Measurements from ENCODE around the gene TMEM100.

- TF ChIP-seq, protein P1, sequence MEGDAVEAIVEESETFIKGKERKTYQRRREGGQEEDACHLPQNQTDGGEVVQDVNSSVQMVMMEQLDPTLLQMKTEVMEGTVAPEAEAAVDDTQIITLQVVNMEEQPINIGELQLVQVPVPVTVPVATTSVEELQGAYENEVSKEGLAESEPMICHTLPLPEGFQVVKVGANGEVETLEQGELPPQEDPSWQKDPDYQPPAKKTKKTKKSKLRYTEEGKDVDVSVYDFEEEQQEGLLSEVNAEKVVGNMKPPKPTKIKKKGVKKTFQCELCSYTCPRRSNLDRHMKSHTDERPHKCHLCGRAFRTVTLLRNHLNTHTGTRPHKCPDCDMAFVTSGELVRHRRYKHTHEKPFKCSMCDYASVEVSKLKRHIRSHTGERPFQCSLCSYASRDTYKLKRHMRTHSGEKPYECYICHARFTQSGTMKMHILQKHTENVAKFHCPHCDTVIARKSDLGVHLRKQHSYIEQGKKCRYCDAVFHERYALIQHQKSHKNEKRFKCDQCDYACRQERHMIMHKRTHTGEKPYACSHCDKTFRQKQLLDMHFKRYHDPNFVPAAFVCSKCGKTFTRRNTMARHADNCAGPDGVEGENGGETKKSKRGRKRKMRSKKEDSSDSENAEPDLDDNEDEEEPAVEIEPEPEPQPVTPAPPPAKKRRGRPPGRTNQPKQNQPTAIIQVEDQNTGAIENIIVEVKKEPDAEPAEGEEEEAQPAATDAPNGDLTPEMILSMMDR (IDR thresholded peaks at IDR 0.05) = no peak
- no peak for TF ChIP-seq POLR2A (IDR thresholded peaks at IDR 0.05)
These were observed 18.3 kb downstream of the TMEM100 start for GRCh38 chr17:55704401-55704800.

Measured in body of pancreas (tissue), 4 donors.